Hematopoietic multipotent progenitor cell treated with erythropoietin and hydrocortisone succinate and interleukin-3 and kit ligand, for 4 days (in vitro differentiated cells): ENCODE measurements around the gene COL6A1.
"Not testable (repeated sequence)": the region's sequence is repeated elsewhere in the genome, so short reads cannot be mapped to it uniquely, and the experiment has no call there.

Source experiments
- DNase-seq: peaks from one replicate; pipeline ENCODE4 v3.0.0-alpha.2; 2015

The COL6A1 gene

DNA sequence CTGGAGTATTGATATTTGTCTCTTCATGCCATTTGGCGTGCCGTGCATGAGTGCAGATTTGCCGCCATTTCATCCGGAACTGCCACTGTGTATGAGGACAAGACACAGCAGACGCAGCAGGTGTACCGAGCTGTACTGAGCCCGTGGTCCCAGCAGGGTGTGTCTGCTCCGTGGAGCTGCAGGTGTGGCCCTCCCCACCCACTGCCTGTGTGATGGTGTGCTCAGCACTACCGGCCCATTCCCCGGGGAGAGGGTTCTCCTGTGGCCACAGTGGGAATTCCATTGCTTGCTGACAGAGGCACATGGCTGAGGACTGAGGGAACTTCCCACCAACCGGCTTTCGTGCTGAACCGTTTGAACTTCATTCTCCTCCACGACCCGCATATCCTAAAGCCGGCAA is 34.3 kb upstream of the COL6A1 start:
- no peak for DNase-seq

DNA sequence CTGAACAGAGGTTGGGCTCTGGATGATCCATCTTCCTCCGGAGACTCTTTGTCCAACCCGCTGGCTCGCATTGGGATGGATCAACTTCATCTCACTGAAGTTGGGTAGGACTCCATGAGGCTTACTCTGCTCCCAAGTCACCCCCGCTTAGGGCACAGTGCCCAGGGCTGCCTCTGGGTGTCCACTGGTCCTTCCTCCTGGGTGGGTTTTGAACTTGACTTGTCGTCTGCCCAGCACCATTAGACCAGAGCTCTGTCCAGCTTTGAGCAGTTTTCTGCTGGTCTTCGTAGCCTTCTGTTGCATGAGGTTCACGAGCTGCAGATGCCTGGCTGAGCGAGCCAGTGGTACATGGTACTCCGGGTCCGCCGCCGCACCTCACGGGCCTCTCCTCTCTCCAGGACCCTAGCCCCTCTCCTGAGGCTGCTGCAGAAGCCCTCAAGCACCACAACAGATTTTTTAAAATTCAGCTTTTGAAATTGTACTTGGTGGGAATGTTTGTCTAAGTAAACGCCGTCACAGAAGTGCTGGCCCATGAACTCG is 33.8 kb upstream of the COL6A1 start:
- DNase-seq: no peak

- no peak for DNase-seq
These were observed 32.9 kb upstream of the COL6A1 start for GRCh38 chr21:45948576-45949141.

GRCh38 chr21:45949928-45950739 is 31.4 kb upstream of the COL6A1 start:
- DNase-seq: no peak

DNA sequence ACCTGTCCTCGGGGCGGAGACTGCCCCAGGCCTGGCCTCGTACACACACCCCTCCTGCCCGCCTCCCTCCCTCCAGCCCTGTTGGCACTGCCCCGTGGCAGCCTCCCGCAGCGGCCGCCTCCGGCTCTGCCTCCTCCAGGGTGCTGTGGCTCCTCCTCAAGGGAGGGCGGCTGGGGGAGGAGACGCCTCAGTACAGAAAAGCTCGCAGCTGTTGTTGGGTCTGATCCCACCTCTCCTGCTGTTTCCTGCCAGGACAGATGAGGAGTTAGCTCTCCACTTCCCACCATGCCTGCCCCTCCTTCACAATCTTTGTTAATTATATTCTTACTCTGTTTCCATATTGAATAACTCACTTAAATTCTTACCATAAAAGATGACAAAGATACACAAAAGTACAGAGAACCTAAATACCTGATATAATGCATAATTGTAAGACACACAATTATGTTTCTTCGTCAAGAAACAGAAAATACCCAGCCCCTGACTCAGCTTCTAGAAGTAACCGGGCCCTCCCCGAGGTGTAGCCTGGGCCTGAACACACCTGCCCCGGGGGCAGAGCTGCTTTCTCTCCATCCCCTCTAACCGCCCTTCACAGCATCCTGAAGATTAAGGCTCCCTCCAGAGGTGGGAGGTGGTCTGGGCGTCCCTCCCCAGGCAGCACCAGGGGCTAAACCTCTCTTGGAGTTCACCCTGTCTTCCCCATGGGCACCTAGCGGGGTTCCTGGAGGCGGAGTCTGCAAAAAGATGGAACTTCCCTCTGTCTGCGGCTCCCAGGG is 30.6 kb upstream of the COL6A1 start:
- no peak for DNase-seq

DNA sequence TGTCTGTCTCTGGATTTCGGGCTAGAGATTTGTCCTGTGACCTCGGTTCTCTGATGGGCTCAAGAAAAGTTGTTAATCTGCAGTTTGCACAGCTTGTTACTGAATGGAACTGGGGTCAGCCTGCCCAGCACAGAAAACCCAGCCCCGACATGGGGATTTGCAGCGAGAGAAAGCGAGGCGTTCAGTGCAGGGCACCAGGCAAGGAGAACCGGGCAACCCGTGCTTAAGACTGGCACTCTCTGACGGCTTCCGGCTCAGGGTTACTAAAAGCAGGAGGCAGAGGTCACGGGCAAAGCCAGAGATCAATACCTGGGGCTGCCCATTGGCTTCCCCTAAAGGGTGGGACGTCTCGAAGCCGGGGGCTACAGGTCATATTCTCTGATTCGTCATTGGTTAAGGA is 29.9 kb upstream of the COL6A1 start:
- DNase-seq: no peak

GRCh38 chr21:45952527-45952926 is 29.0 kb upstream of the COL6A1 start:
- not testable (repeated sequence) for DNase-seq

GRCh38 chr21:45952974-45953373 is 28.6 kb upstream of the COL6A1 start:
- DNase-seq: no peak

GRCh38 chr21:45954261-45954660 is 27.3 kb upstream of the COL6A1 start:
- no peak for DNase-seq

DNA sequence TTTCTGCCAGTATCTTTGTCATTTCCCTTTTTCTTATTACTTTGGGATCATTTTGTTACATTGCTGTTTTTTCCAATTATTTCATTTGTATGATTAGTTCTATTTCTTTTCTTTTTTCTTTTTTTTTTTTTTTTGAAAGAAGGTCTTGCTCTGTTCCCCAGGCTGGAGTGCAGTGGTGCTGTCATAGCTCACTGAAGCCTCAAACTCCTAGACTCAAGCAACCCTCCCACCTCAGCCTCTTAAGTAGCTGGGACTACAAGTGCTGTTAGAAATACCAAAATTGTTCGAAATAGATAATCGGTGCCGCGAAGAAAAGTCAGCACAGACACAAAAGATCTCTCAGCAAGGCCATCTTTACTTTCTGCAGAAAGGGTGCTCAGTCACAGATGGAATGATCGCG is 26.6 kb upstream of the COL6A1 start:
- no peak for DNase-seq

GRCh38 chr21:45957551-45957950 is 24.0 kb upstream of the COL6A1 start:
- no peak for DNase-seq

- DNase-seq: no peak
These were observed 23.5 kb upstream of the COL6A1 start for GRCh38 chr21:45957981-45958600.

- DNase-seq: no peak
These were observed 22.4 kb upstream of the COL6A1 start for GRCh38 chr21:45959182-45959581.

DNA sequence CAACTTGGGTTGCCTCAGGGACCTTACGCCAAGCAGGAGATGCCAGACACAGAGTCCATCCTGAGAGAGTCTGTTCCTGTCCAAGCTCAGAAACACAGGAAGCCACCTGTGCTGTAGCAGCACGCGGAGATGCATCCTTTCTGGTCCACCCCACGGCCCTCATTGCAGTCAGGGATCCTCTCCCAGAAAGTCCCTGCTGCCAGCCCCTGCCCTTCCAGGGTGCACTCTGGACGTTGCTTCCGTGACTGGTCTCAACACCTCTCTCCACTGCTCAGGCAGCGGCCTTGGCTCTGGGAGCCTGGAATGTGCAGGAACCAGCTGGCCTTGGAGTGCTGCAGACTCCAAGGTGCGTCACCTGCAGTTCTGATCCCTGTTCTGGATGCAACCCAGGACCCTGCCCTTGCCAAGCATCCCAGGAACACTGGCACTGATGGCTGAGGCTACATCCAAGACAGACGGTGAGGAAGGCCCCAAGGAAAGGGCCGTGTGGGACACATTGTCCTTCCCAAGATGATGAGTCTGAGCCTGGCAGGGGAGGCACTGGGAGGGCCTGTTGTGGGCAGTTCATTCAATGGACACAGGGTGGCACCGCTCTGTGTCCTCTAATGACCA is 21.7 kb upstream of the COL6A1 start:
- no peak for DNase-seq

GRCh38 chr21:45961408-45961807 is 20.2 kb upstream of the COL6A1 start:
- not testable (repeated sequence) for DNase-seq

- DNase-seq: no peak
These were observed 18.9 kb upstream of the COL6A1 start for GRCh38 chr21:45962531-45963231.

GRCh38 chr21:45963232-45963570 is 18.4 kb upstream of the COL6A1 start:
- DNase-seq: no peak

- DNase-seq: no peak
These were observed 16.9 kb upstream of the COL6A1 start for GRCh38 chr21:45964649-45965048.

DNA sequence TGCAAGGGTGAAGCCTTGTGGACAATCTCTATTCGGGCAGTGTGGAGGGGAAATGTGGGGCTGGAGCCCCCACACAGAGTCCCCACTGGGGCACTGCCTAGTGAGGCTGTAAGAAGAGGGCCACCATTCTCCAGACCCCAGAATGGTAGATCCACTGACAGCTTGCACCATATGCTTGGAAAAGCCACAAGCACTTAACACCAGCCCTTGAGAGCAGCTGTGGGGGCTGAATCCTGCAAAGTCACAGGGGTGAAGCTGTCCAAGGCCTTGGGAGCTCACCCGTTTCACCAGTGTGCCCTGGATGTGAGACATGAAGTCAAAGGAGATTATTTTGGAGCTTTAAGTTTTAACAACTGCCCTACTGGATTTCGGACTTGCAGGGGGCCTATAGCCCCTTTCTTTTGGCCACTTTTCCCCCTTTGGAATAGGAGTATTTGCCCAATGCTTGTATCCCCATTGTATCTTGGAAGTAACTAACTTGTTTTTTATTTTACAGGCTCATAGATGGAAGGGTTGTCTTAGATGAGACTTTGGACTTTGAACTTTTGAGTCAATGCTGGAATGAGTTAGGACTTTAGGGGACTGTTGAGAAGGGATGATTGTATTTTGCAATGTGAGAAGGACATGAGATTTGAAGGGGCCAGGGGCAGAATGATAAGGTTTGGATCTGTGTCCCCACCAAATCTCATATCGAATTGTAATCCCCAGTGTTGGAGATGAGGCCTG is 16.3 kb upstream of the COL6A1 start:
- no peak for DNase-seq

GRCh38 chr21:45966791-45967394 is 14.7 kb upstream of the COL6A1 start:
- no peak for DNase-seq
